Trophoblast cell (in vitro differentiated cells and primary cell): ENCODE measurements around the gene SCN2B.
"Not testable (repeated sequence)": the region's sequence is repeated elsewhere in the genome, so short reads cannot be mapped to it uniquely, and the experiment has no call there.

ENCODE experiments used
- DNase-seq, 2 donors: peaks; one replicate each; pipeline ENCODE4 v3.0.0-alpha.2; 2016
- H2AFZ ChIP-seq: 2 replicates; pipeline ENCODE4 v1.6.1; 2013; ENCODE audit warnings: low read length, moderate library complexity, mild to moderate bottlenecking; ENCODE audit not compliant: insufficient read depth, poor library complexity
- H2AK5ac ChIP-seq: 2 replicates; pipeline ENCODE4 v1.6.1; 2013; ENCODE audit warnings: mild to moderate bottlenecking, low read length
- H2BK120ac ChIP-seq: 2 replicates; pipeline ENCODE4 v1.6.1; 2013; ENCODE audit warnings: low read length, mild to moderate bottlenecking, moderate library complexity; ENCODE audit not compliant: insufficient read depth, poor library complexity
- H2BK12ac ChIP-seq: 2 replicates; pipeline ENCODE4 v1.6.1; 2013; ENCODE audit warnings: mild to moderate bottlenecking, low read length, moderate library complexity
- H2BK5ac ChIP-seq: 2 replicates; pipeline ENCODE4 v1.6.1; 2013; ENCODE audit warnings: low read length, low read depth, moderate library complexity, mild to moderate bottlenecking; ENCODE audit not compliant: poor library complexity
- H3K14ac ChIP-seq: 2 replicates; pipeline ENCODE4 v1.6.1; 2013; ENCODE audit warnings: mild to moderate bottlenecking, low read length
- H3K18ac ChIP-seq: 2 replicates; pipeline ENCODE4 v1.6.1; 2013; ENCODE audit warnings: mild to moderate bottlenecking, low read length
- H3K23ac ChIP-seq: 2 replicates; pipeline ENCODE4 v1.6.1; 2013; ENCODE audit warnings: low read length
- H3K27ac ChIP-seq: 2 replicates; pipeline ENCODE4 v1.5.1; 2013; ENCODE audit warnings: low read depth, mild to moderate bottlenecking, inconsistent platforms, low read length, moderate library complexity
- H3K27me3 ChIP-seq: 2 replicates; pipeline ENCODE4 v1.6.1; 2013; ENCODE audit warnings: inconsistent platforms, mild to moderate bottlenecking, low read length, moderate library complexity; ENCODE audit not compliant: insufficient read depth
- H3K36me3 ChIP-seq, 2 experiments: 1 replicate in 1 of 2; 2 replicates in 1 of 2; pipeline ENCODE4 v1.6.1; 2013; ENCODE audit warnings: low read length in 2 of 2, mild to moderate bottlenecking in 2 of 2, moderate library complexity in 1 of 2; ENCODE audit not compliant: insufficient read depth in 2 of 2, control insufficient read depth in 1 of 2
- H3K4ac ChIP-seq: 2 replicates; pipeline ENCODE4 v1.6.1; 2013; ENCODE audit warnings: low read depth, mild to moderate bottlenecking, low read length, moderate library complexity
- H3K4me1 ChIP-seq, 2 experiments: 1 replicate in 1 of 2; 2 replicates in 1 of 2; pipeline ENCODE4 v1.6.1; 2013; ENCODE audit warnings: low read length in 2 of 2, mild to moderate bottlenecking in 2 of 2, moderate library complexity in 1 of 2; ENCODE audit not compliant: insufficient read depth in 2 of 2, control insufficient read depth in 1 of 2
- H3K4me2 ChIP-seq: 2 replicates; pipeline ENCODE4 v1.6.1; 2013; ENCODE audit warnings: inconsistent platforms, mild to moderate bottlenecking, low read length, moderate library complexity
- H3K4me3 ChIP-seq: 2 replicates; pipeline ENCODE4 v1.5.1; 2013; ENCODE audit warnings: mild to moderate bottlenecking, low read depth, low read length, inconsistent platforms
- H3K79me1 ChIP-seq: one replicate; pipeline ENCODE4 v1.6.1; 2013; ENCODE audit warnings: low read length
- H3K79me2 ChIP-seq: 2 replicates; pipeline ENCODE4 v1.6.1; 2013; ENCODE audit warnings: low read length, mild to moderate bottlenecking; ENCODE audit not compliant: control insufficient read depth, insufficient read depth, poor library complexity
- H3K9ac ChIP-seq: 2 replicates; pipeline ENCODE4 v1.6.1; 2013; ENCODE audit warnings: mild to moderate bottlenecking, low read length
- H3K9me3 ChIP-seq: 2 replicates; pipeline ENCODE4 v1.6.1; 2013; ENCODE audit warnings: low read depth, mild to moderate bottlenecking, control low read depth, inconsistent platforms, low read length; ENCODE audit not compliant: insufficient read depth
- H4K12ac ChIP-seq: 2 replicates; pipeline ENCODE4 v1.6.1; 2013; ENCODE audit warnings: low read depth, mild to moderate bottlenecking, low read length, moderate library complexity
- H4K8ac ChIP-seq: 2 replicates; pipeline ENCODE4 v1.6.1; 2013; ENCODE audit warnings: low read depth, mild to moderate bottlenecking, low read length, moderate library complexity
- H4K91ac ChIP-seq: one replicate; pipeline ENCODE4 v1.6.1; 2013; ENCODE audit warnings: low read depth, mild to moderate bottlenecking, low read length, moderate library complexity
- WGBS: extraction: QIAGEN DNeasy Blood & Tissue Kit; methylation state at CpG from one replicate; pipeline ENCODE4 v1.1.7; 2013; ENCODE audit warnings: missing lambda C conversion rate; ENCODE audit not compliant: insufficient read length, insufficient coverage; ENCODE audit errors: extremely low coverage; 5-methylcytosine and 5-hydroxymethylcytosine counted together

SCN2B gene

GRCh38 chr11:118194835-118195627, 18.6 kb upstream of the SCN2B start:
- H4K12ac ChIP-seq: no peak overlapping the region
- no peak overlapping the region for H2AK5ac ChIP-seq
- no peak overlapping the region for H3K27ac ChIP-seq
- no peak overlapping the region for H4K91ac ChIP-seq
- no peaks in the 10 kb centered on the region for H3K79me2 ChIP-seq
- no peaks in the 10 kb centered on the region for H3K36me3 ChIP-seq
- H2BK12ac ChIP-seq: no peak overlapping the region
- no peaks in the 10 kb centered on the region for H3K4me1 ChIP-seq
- H3K4me2 ChIP-seq: no peak overlapping the region
- no peak overlapping the region for H3K9ac ChIP-seq
- no peaks in the 10 kb centered on the region for H3K79me1 ChIP-seq
- H3K9me3 ChIP-seq: no peaks in the 10 kb centered on the region
- H2AFZ ChIP-seq: no peak overlapping the region
- H3K23ac ChIP-seq: no peak overlapping the region
- no CpG with 5 or more reads among the region's 10 CpGs for WGBS
- no peak overlapping the region for H2BK5ac ChIP-seq
- H3K14ac ChIP-seq: no peak overlapping the region
- H2BK120ac ChIP-seq: no peak overlapping the region
- no peaks in the 10 kb centered on the region for H3K27me3 ChIP-seq
- H3K4me3 ChIP-seq: no peak overlapping the region
- no peak overlapping the region for H3K18ac ChIP-seq
- H3K4ac ChIP-seq: no peak overlapping the region
- H4K8ac ChIP-seq: no peak overlapping the region
- DNase-seq: no peak

GRCh38 chr11:118193910-118194566, 17.6 kb upstream of the SCN2B start:
- no peak overlapping the region for H3K4me3 ChIP-seq
- no peak overlapping the region for H2BK12ac ChIP-seq
- no CpG with 5 or more reads among the region's 6 CpGs for WGBS
- H3K79me2 ChIP-seq: no peaks in the 10 kb centered on the region
- H3K4me2 ChIP-seq: no peak overlapping the region
- no peak overlapping the region for H3K27ac ChIP-seq
- H3K79me1 ChIP-seq: no peaks in the 10 kb centered on the region
- no peaks in the 10 kb centered on the region for H3K27me3 ChIP-seq
- no peak overlapping the region for H2AK5ac ChIP-seq
- H3K9me3 ChIP-seq: no peaks in the 10 kb centered on the region
- no peaks in the 10 kb centered on the region for H3K36me3 ChIP-seq
- no peaks in the 10 kb centered on the region for H3K4me1 ChIP-seq
- no peak overlapping the region for H4K91ac ChIP-seq
- no peak overlapping the region for H4K12ac ChIP-seq
- H2BK120ac ChIP-seq: no peak overlapping the region
- no peak overlapping the region for H3K9ac ChIP-seq
- H2BK5ac ChIP-seq: no peak overlapping the region
- H2AFZ ChIP-seq: no peak overlapping the region
- H3K4ac ChIP-seq: no peak overlapping the region
- H4K8ac ChIP-seq: no peak overlapping the region
- no peak overlapping the region for H3K23ac ChIP-seq
- DNase-seq: no peak
- H3K18ac ChIP-seq: no peak overlapping the region
- no peak overlapping the region for H3K14ac ChIP-seq

- H3K4me2 ChIP-seq, H3K23ac ChIP-seq, H3K18ac ChIP-seq, H2BK120ac ChIP-seq, H3K79me2 ChIP-seq, H3K27me3 ChIP-seq, H3K79me1 ChIP-seq, H4K8ac ChIP-seq, H2BK12ac ChIP-seq, H3K14ac ChIP-seq, H3K36me3 ChIP-seq, H2AK5ac ChIP-seq, DNase-seq, H4K91ac ChIP-seq, H3K9me3 ChIP-seq, H2AFZ ChIP-seq, H3K9ac ChIP-seq, H2BK5ac ChIP-seq, H3K4me1 ChIP-seq, H3K4me3 ChIP-seq, H4K12ac ChIP-seq, H3K4ac ChIP-seq, H3K27ac ChIP-seq: not testable (repeated sequence)
- WGBS: no CpG with 5 or more reads among the region's 5 CpGs
These were observed 16.4 kb upstream of the SCN2B start for GRCh38 chr11:118192817-118193216.

- H3K79me2 ChIP-seq, H3K9ac ChIP-seq, DNase-seq, H4K12ac ChIP-seq, H3K79me1 ChIP-seq, H3K36me3 ChIP-seq, H3K9me3 ChIP-seq, H3K27me3 ChIP-seq, H4K91ac ChIP-seq, H3K4me2 ChIP-seq, H3K4me1 ChIP-seq, H2AFZ ChIP-seq, H3K4ac ChIP-seq, H2BK5ac ChIP-seq, H3K4me3 ChIP-seq, H3K18ac ChIP-seq, H3K27ac ChIP-seq, H3K23ac ChIP-seq, H2BK12ac ChIP-seq, H3K14ac ChIP-seq, H4K8ac ChIP-seq, H2BK120ac ChIP-seq, H2AK5ac ChIP-seq: not testable (repeated sequence)
- WGBS: no CpG with 5 or more reads among the region's 2 CpGs
These were observed 14.6 kb upstream of the SCN2B start for GRCh38 chr11:118190942-118191506.
